WI38 (cell line): ENCODE data around the gene MARCHF9.
"Not testable (repeated sequence)": the region's sequence is repeated elsewhere in the genome, so short reads cannot be mapped to it uniquely, and the experiment has no call there.

Experiments
- H3K4me3 ChIP-seq: 2 replicates; pipeline ENCODE4 v1.5.1; 2011; ENCODE audit warnings: low read depth, mild to moderate bottlenecking, control low read depth, low read length
- TF ChIP-seq, protein P1 (sequence below): IDR thresholded peaks from 2 replicates; pipeline ENCODE4 v1.5.1; 2012; ENCODE audit warnings: low read depth, mild to moderate bottlenecking, control low read depth, low read length

The MARCHF9 gene

GRCh38 chr12:57772429-57773322 is 17.8 kb downstream of the MARCHF9 start, which contains the start of gene EEF1AKMT3:
TSS of gene EEF1AKMT3 (plus strand) at chr12:57772614. CDS start at chr12:57772725, 111 bp downstream.
- TF ChIP-seq, protein P1, sequence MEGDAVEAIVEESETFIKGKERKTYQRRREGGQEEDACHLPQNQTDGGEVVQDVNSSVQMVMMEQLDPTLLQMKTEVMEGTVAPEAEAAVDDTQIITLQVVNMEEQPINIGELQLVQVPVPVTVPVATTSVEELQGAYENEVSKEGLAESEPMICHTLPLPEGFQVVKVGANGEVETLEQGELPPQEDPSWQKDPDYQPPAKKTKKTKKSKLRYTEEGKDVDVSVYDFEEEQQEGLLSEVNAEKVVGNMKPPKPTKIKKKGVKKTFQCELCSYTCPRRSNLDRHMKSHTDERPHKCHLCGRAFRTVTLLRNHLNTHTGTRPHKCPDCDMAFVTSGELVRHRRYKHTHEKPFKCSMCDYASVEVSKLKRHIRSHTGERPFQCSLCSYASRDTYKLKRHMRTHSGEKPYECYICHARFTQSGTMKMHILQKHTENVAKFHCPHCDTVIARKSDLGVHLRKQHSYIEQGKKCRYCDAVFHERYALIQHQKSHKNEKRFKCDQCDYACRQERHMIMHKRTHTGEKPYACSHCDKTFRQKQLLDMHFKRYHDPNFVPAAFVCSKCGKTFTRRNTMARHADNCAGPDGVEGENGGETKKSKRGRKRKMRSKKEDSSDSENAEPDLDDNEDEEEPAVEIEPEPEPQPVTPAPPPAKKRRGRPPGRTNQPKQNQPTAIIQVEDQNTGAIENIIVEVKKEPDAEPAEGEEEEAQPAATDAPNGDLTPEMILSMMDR, result no peak
- H3K4me3 ChIP-seq, result peak within 1 kb of the TSS; percentile 89

DNA sequence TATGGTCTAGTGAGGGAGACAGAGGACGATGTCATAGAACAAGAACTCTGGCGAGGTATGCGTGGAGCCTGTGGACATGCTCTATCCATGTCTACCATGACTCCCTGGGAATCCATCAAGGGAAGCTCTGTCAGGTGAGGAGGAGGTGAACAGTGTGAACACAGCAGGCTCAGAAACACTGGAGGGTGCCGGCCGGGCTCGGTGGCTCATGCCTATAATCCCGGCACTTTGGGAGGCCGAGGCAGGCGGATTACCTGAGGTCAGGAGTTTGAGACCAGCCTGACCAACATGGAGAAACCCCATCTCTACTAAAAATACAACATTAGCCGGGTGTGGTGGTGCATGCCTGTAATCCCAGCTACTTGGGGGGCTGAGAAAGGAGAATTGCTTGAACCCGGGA is 19.7 kb downstream of the MARCHF9 start:
- H3K4me3 ChIP-seq, result not testable (repeated sequence)

DNA sequence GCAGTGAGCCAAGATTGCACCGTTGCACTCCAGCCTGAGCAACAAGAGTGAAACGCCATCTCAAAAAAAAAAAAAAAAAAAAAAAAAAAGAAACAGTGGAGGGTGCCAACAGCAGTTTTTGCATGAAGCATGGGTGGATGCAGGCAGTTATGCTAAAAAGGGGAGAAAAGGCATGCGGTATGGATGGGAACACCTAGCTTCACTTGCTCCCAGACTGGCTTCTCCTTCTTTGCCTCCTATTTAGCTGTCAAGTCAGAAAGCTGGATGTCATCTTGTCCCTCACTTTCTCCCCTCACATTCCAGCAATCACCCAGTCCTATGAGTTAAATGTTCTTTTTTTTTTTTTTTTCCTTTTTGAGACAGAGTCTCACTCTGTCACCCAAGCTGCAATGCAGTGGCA is 20.1 kb downstream of the MARCHF9 start:
- no peak overlapping the region for H3K4me3 ChIP-seq
- TF ChIP-seq, protein P1, result no peak

DNA sequence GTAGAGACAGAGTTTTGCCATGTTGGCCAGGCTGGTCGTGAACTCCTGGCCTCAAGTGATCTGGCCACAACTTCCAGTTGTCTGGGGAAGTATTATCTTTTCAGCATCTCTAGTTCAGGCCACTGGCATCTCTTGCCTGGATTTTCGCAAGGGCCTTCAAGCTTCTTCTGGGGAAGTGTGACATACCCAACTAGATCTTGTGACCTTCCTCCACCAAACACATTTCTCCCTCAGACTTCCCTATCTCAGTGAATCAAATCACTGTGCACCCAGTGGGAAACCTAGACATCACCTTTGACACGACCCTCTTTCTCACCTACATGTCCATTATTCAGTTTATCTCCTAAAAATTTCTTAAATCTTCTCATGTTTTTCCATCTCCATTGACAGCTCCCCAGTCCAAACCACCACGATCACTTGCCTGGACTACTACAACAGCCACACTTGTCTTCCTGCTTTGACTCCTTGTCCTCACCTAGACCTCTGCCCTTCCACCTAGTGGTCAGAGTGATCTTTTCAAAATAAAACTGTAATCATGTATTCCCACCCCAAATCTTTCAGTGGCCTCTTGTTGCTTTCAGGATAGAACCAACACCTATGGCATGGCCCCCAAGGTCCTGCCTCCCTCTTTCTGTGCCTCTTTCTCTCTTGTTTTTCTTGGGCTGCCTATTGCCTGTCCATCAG is 20.8 kb downstream of the MARCHF9 start:
- TF ChIP-seq, protein P1, result no peak
- no peak overlapping the region for H3K4me3 ChIP-seq

DNA sequence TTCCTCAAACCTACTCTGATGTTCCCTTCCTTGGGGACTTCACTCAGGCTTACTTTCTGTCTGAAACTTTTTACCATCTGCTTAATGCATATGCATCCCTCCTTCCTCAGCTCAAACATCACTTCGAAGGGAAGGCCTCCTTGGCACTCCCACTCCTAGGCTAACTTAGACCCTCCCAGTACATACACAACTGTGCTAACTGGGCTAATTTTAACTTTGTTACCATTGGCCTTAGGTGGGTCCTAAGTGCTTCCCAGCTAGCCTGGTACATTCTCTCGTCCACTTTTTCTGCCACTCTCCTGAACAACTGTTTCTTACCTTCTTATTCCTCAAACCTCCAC is 21.3 kb downstream of the MARCHF9 start:
- TF ChIP-seq, protein P1, result no peak
- no peak overlapping the region for H3K4me3 ChIP-seq

- H3K4me3 ChIP-seq, result no peak overlapping the region
- TF ChIP-seq, protein P1, result no peak
Observed at GRCh38 chr12:57777367-57777766, 22.5 kb downstream of the MARCHF9 start.

DNA sequence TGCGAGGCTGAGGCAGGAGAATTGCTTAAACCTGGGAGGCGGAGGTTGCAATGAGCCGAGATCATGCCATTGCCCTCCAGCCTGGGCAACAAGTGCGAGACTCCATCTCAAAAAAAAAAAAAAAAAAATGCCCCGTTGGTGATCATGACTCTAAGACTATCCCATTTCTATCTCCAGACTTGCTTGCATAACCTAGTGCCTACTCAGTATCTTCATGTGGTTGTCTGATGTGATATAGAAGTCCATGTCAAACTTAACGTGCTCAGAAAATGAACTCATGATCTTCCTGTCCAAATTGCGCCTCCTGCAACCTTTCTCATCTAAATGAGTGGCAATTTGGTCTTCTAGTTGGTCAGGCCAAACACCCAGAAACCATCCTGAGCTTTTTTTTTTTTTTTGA is 23.0 kb downstream of the MARCHF9 start:
- no peak overlapping the region for H3K4me3 ChIP-seq
- TF ChIP-seq, protein P1, result no peak
